Astrocyte of the cerebellum (primary cell): ENCODE measurements around the gene IL10RB.
"Not testable (repeated sequence)": the region's sequence is repeated elsewhere in the genome, so short reads cannot be mapped to it uniquely, and the experiment has no call there.

ENCODE experiments used
- DNase-seq: peaks from one replicate; pipeline ENCODE4 v3.0.0-alpha.2; 2011; ENCODE audit warnings: low read depth
- H3K4me3 ChIP-seq: 2 replicates; pipeline ENCODE4 v1.5.1; 2011; ENCODE audit warnings: mild to moderate bottlenecking, low read depth, low read length, moderate library complexity
- CTCF ChIP-seq: IDR thresholded peaks from 2 replicates; pipeline ENCODE4 v1.5.1; 2012; ENCODE audit warnings: low read length, low read depth, moderate library complexity, mild to moderate bottlenecking; ENCODE audit errors: missing control alignments
- in situ Hi-C: cut with HindIII; loops from 2 replicates; pipeline ENCODE4 v1.10.0; 2017; ENCODE audit warnings: low sequenced_read_pairs

The IL10RB gene

DNA sequence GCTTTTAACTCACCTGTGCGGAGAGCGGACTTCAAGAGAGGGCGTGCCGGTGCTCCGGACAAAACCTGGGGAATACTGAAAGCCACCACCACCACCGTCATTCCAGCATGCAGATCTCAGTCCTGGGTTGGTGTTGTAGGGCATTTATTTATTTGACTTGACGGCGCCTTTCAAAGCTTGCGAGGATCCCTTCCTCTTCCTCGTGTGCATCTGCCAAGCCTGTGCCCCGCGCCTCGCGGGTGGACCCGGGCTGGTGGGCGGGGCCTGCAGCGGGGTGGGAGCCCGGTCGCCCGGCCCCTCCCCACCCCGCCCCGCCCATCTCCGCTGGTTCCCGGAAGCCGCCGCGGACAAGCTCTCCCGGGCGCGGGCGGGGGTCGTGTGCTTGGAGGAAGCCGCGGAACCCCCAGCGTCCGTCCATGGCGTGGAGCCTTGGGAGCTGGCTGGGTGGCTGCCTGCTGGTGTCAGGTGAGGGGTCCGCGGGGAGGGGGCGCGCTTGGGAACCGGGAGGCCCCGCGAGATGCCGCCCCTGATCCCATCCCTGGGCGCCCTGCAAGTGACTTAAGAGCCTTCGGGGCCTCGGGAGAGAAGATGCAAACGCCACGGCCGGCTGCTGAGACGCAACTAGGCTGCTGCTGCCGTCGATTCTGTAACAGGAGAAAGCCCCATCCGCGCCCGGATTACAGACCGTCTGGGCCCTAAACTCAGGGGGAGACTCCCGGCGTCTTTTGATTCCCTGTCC is at the start of gene IL10RB:
IL10RB (plus strand) TSS at position 318 of the 739 bp plus-strand sequence; CDS start at position 417, 99 bp downstream.
- H3K4me3 ChIP-seq: peak within 1 kb of the TSS; percentile 83
- DNase-seq: no peak
- in situ Hi-C loops: no loop called here
- TF ChIP-seq CTCF: no peak

DNA sequence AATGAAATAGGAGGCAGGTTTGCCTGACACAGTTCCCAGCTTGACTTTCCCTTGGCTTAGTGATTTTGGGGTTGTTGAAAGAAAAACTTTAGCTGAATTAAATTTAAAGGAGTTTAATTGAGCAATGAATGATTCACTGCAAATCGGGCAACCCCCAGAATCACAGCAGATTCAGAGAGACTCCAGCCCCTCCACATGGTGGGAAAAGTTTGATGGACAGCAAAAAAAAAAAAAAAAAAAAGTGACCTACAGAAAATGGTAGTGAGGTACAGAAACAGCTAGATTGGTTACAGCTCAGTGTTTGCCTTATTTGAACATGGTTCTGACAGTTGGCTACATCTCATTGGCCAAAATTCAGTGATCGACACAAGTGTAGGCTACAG is 49.0 kb upstream of the IL10RB start:
- no peak for TF ChIP-seq CTCF
- no peak overlapping the region for H3K4me3 ChIP-seq
- DNase-seq: no peak
- in situ Hi-C loops: no loop called here

DNA sequence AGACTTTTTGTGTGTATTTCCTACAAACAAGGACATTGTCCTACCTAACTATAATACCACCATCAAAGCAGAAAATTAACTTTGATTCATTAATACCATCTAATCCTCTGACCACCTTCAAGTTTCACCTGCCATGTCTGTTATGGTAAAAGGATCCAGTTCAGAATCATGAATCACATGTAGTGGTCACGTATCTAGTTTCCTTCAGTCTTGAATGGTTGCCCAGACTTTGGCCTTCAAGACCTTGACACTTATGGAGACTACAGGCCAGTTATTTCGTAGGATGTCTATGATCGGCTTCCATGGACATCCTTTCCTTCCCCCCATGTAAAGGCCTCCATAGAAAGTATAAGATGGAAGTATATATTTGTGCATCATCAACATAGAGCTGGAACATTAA is 46.9 kb upstream of the IL10RB start:
- no peak for TF ChIP-seq CTCF
- in situ Hi-C loops: no loop called here
- H3K4me3 ChIP-seq: no peak overlapping the region
- DNase-seq: no peak

DNA sequence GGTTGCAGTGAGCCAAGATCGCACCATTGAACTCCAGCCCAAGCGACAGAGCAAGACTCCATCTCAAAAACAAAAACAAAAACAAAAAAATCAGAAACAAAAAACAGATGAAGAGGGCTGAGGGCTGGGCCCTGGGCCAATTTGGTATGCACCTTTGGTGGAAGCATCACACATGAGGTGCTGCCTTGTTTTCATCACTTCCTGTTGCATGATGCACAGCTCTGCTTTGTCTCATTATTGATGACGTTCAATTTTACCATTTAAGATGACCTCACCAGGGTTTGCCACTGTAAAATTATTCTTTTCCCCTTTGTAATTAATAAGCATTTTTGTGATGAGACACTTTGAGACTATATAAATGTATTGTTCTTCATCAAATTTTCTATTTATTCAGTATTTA is 46.2 kb upstream of the IL10RB start:
- in situ Hi-C loops: no loop called here
- no peak for TF ChIP-seq CTCF
- no peak for DNase-seq
- H3K4me3 ChIP-seq: no peak overlapping the region

- in situ Hi-C loops, H3K4me3 ChIP-seq, DNase-seq: not testable (repeated sequence)
Measured at GRCh38 chr21:33225376-33225775, 40.8 kb upstream of the IL10RB start.

GRCh38 chr21:33228455-33228854 is 37.7 kb upstream of the IL10RB start:
- no peak for TF ChIP-seq CTCF
- in situ Hi-C loops: no loop called here

GRCh38 chr21:33229099-33229783 is 36.9 kb upstream of the IL10RB start:
- DNase-seq: no peak

More at GRCh38 chr21:33228455-33228854, 37.7 kb upstream of the IL10RB start:
- DNase-seq: no peak
- no peak overlapping the region for H3K4me3 ChIP-seq

More at GRCh38 chr21:33229099-33229783, 36.9 kb upstream of the IL10RB start:
- in situ Hi-C loops: no loop called here
- TF ChIP-seq CTCF: no peak
- peak overlapping the region; percentile 88 for H3K4me3 ChIP-seq
